NCI-H2081 treated with DMSO at 0.1 percent for 48 hours (cell line): ENCODE results near the gene HIGD1A.

ENCODE experiments used
- DNase-seq: peaks from one replicate; lab custom pipeline; 2025; lab: John Stamatoyannopoulos, UW

The HIGD1A gene

DNA sequence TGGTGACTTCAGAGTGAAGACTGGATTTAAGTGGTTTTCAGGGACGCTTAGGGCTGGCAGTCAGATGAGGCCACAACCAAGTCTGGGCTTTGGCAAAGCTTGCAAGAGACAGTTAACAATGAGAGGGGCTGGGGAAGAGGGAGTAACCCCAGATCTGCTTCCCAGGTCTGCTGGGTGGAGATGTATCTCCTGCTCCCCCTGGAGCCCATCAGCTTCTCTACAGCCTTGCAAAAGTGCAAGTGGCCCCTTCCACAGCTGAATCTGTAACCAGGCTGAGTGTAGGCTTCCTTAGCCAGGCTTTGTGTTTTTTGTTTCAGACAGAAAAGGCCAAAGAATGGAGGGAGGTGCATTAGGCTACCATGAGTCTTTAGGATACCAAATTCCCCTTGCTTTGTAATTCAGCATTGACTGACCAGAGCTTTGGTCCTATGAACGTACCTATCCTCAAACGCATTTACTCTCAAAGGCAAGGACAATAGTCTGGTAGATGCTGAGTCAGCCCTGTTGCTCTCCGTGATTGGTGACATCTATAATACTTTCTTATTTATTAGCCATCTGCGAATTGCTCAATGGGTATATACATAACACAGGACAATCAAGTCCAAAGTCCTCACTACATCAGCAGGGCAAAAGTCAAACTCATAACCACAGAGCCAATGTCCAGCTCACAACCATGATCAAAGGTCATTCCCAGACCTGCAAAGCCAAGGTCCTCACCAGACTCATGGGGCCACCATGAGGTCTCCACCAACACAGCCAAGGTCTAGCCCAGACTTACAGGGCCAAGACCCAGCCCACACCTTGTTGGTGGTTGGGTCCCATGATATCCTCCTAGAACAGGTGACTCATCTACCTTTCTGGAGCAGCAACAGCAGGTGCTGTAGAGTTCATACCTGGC, 48.4 kb downstream of the HIGD1A start:
- DNase-seq: no peak

DNA sequence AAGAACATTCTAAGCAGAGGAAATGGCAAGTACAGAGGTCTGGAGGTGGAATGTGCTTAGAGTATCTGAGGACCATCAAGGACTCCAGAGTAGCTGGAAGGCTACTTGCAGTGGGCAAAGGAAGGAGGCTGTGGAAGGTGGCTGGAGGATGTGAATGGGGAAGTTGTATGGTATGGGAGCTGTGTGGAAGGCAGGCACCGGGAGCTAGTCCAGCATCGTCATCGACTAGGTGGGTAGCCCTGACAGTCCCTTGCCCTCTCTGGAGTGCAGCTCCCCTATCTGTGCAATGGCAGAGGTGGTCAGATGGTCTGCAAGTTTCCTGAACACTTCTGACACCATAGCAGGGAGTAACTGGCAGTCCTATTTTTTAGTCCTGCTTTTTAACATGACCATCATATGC, 50.5 kb downstream of the HIGD1A start:
- DNase-seq: no peak

DNA sequence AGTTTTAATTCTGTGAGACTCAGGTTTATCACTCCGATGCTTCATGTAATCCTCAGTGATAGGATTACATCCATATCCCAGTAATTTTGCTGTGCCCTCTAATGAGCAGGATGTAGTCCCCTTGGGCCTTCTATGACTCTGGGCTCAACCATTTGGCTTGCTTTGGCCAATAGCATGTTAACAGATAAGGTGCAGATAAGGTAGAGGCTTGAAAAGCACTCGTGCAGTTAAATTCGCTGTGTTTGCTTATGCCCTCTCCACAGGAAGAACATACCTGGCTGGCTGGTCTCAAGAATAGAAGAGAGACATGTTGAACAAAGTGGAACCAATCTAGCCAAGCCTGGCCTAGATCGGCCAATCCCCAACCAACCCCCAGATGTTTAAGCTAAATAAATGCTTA, 51.3 kb downstream of the HIGD1A start:
- DNase-seq: no peak

DNA sequence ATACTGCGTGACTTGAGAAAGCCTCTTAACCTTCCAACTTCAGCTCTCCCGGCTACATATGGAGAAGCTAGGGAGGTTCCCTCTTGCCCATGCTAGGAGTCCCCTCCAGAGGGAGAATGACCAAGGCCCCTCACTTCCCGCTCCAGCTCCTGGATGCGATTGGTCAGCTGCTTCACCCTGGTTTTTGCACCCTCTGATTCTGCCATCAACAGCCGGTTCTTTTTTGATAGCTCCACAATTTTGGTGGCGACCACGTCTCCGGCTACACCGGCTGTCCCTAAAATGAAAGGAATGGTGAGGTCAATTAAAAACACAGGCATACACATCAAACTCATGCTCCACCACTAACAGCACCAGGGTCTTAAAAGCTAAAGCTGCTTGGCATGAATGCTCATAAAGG, 51.8 kb downstream of the HIGD1A start:
- no peak for DNase-seq

DNA sequence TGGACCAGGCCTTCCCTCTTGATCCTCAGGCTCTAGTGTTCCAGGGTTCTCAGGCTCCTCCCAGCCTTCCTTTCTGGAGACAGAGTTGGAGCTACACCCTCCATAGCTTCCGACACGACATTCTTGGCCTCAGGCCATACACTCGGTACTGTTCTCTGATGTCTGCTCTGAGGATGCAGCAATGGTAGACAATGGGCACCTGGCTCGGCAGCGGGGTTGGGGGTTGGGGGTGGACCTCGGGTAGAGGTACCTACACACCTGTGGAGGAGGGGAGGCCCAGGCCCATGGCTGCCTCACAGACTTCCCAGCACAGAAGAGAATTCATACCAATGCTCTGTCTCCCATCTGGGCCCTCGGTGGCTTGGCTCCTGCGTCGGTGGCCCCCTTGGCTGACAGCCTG, 52.7 kb downstream of the HIGD1A start:
- DNase-seq: no peak

DNA sequence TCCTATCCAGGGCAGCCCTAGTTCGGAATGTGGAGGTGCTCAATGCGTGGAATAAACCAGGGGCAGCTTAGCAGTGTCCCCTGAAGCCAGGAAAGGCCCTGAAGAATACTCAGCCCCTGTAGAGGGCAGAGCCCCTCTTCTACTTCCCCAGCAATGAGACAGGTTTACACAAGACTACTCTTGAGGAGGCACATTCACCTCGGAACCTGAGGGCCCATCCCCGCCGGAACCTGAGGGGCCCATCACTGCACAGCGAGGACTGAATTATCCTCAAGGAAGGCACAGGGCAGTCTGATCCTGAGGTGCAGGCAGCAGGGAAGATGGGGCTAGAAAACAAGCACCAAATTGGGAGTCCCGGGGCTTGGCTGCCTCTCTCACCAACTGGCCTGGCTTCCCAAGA, 53.5 kb downstream of the HIGD1A start:
- no peak for DNase-seq

DNA sequence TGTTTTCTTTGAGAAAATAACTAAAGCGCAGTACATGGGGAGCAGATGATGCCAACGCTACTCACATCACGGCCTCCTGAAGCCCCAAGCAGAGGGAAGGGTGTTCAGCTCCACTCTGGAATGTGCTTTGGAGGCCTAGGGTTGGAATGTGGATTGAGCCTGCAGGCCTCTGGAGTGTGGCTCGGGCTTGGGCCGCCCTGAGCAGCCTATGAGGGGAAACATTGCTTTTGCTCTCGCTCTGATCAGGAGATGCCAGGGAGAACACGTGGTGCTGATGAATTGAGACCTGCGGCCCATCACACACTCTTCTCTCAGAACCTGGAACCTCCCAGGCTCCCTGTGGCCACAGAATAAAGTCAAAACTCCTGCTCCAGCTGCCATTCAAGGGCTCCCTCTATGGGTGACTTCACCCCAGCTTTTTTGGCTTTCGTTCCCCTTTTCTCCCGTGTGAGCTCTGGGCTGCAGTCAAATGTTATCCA, 54.5 kb downstream of the HIGD1A start:
- no peak for DNase-seq

DNA sequence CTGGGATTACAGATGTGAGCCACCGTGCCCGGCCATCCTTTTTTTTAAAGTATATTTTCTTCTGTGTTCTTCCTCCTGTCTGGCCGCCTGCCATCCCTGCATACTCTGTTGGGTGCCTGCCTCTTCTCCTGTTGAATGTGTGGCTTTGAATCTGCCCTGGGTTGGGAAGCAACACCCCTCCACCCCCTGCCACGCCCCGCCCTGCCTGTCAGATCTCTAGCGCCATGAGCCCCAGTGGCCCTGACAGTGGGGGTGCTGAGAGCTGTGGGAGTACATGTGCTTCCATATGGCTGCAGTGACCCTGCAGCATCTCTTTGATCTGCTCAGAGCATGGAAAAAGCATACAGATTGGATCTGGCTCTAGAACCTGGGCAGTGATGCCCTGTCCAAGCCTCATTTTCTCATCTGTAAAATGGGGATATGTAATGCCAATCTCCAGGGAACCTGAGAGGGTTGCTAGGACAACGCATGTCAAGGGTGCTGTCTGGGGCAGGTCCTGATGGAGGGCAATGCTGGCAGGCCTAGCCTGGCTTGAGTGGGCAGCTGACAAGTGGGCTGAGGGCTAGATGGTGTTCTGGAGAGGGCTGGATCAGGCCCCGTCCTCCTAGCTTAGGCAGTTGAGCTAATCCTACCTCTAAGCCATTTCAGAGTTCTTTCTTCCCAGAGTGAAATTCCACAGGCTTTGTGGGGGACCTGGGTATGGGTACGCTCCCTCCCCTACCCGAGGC, 55.1 kb downstream of the HIGD1A start:
- DNase-seq: no peak

DNA sequence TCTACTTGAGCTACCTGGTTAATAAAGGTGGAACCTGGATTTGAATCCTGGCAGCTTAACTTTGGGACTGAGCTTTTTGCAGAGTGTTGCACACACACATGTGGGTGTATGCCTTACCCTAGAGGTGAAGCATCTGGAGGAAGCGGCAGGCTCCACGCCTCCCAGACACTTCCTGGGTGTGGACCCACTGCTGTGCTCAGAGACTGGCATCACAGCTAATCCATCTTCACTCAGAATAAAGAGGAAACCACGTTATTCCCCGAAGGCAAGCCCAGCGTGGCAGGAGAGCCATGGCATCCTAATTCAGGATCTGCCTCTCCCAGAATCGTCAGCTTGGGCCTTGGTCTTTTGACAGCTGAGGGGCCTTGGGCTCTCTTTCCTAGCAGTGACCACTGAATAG, 56.7 kb downstream of the HIGD1A start:
- DNase-seq: no peak

DNA sequence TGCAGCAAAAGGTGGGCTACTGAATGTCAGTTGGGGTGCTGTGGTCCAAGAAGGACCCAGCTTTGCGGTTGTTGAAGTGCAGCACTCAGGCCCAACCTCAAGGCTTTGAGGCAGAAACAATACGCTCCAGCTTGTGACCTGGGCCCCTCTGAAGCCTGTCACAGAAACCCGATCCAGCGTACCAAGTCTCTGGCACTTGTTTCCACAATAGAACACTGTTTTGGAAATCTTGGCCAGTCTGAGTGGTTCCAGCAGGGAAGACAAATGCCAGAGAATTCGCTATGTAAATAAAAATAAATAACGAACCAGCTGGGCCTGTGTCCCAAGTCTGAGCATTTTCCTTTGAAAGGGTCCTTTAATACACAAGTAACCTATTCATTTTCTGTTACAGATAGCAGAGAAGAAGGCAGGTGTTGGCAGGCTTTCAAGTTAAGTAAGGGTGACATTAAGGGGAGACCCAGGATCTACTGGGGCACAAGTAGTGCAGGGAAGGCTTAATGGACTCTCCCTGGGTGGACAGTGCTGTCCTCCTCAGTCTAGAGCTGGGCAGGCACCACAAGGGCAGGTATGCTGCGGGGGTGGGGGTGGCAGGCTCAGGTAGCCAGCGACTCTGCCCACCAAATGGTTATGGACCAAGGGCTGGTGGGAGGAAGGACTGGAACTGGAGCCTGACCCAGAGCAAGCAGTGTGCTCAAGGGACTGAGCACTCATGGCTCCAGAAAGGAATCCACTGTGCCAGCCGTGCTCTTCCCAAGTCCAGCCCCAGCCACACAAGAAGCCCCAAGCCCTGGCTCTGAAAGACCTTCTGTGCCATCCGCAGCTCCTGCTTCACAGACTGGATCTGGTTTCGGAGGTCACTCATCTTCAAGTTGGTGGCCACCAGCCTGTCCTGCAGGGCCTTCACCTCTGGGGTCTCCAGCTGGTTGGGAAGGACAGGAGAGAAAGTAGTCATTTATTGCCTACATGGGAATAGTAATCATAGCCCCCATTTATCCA, 57.5 kb downstream of the HIGD1A start:
- DNase-seq: no peak

DNA sequence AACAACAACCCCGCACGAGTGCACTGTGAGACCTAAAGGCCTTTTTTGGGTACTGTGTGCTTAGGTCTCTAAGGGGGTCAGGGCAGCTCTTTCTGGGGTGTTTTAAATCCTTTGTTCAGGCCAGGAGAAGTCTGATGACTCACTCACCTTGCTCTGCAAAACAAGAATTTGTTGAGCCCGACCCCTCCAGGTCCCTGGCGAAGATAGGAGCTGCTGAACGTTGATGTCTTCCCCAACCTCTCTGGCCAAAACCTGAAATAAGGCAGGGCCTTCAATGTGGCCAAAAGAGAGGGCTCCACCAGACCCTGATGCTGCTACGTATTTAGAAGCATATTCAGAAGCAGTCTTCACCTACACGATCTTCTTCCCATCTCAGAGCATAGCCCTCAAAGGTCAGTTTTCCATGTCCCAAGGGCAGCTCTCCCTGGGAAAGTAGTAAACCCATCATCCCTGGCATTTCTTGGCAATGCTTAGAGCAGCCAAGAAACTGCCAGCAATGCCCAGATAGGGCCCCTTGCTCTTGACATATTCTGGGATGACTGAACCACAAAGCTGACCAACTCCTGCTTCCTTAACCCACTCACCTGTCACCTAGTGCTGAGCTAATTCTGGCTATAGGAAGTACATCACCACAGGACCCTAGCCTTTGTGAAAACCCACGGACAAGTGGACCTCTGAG, 58.4 kb downstream of the HIGD1A start:
- no peak for DNase-seq

DNA sequence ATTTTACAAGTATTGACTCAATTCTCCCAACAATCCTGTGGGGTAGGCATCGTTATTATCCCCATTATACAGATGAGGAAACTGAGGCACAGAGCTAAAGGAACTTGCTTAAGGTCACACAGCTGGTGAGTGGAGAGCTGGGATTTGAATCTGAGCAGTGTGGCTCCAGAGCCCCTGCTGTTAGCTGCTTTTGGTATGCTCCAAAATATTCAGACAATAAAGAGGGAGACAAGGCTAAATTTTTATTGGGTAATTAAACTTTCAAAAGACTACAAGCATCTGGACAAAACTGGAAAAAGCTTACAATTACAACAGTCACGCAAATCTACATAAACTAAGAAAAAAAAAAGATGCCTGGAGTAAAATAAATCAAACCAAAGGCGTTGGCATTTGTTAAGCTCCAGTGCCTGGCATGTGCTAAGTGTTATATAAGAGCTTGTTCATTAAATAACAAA, 59.0 kb downstream of the HIGD1A start:
- no peak for DNase-seq

DNA sequence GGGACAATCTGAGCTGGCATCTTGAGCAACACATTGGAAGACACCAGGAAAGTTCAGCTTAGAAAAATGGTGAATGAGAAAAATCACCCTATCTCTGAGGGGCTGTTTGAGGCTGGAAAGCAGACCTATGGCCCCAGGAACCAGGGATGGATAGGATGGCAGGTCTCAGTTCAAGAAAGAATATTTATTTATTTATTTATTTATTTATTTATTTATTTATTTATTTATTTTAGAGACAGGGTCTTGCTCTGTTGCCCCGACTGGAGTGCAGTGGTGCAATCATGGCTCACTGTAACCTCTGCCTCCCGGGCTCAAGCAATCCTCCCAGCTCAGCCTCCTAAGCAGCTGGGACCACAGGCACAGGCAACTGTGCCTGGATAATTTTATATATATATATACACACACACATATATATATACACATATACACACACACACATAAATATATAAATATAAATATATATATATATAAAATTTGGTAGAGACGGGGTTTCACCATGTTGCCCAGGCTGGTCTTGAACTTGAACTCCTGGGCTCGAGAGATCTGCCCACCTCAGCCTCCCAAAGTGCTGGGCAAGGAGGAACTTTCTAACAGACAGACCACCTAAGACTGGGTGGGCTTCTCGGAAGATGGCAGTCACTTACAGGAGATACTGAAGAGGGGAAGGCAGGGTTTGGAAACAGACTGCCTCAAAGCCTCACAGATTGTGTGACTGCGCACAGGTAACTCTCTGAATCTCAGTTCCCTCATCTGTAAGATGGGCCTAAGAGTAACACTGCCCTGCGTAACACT, 60.9 kb downstream of the HIGD1A start:
- DNase-seq: no peak

DNA sequence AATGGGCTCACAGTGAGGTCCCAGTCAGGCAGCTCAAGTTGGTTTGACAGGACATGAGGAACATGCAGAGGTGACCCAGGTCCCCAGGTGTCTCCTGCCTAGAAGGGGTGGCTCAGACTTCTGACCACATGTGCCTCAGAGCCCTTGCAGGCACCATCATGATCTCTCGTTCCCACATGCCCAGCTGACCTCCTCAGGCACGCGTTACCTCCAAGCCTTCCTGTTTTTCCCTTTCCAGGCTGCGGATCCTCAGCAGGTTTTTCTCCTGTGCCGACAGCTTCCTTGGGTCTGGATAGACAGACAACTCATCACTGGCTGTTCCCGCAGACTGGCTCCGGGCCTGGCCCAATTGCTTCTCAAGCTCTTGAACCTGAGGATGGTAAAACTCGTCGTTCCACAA, 61.6 kb downstream of the HIGD1A start:
- no peak for DNase-seq

DNA sequence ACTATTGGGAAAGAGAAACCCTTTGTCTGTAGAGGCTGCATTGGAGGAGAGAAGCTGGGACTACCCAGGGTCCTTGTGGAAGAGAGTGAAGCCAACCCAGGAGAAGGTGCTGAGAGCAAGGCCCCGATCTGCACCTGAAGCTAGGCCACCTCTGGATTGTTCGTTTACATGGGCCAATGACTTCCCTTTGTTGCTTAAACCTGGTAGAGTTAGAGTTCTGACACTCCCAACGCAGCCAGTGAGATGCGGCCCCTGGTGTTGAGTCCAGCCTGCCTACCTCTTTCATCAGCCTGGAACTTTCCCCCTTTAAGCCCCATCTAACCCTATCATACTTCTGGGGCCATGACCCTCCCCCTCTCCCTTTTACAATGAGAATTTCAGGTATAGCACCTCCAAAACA, 62.0 kb downstream of the HIGD1A start:
- DNase-seq: no peak

DNA sequence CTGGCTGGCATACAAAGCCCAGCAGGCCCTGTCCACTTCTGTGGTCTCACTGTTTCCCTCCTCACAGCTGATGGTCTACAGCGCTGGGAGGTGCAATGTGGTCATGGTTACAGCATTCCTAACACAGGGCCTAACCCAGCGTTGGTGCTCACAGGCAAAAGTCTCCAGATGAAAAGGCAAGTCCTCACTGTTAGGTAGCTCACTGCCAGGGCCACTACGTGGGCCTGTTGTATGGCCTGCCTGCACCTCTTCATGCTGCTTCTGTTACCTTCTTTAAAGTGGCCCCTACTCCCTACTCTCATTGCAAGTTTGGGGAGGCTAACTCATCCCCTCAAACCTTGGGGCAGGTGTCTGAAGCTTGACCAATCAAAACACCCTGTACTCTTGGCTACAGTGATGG, 62.5 kb downstream of the HIGD1A start:
- DNase-seq: no peak

DNA sequence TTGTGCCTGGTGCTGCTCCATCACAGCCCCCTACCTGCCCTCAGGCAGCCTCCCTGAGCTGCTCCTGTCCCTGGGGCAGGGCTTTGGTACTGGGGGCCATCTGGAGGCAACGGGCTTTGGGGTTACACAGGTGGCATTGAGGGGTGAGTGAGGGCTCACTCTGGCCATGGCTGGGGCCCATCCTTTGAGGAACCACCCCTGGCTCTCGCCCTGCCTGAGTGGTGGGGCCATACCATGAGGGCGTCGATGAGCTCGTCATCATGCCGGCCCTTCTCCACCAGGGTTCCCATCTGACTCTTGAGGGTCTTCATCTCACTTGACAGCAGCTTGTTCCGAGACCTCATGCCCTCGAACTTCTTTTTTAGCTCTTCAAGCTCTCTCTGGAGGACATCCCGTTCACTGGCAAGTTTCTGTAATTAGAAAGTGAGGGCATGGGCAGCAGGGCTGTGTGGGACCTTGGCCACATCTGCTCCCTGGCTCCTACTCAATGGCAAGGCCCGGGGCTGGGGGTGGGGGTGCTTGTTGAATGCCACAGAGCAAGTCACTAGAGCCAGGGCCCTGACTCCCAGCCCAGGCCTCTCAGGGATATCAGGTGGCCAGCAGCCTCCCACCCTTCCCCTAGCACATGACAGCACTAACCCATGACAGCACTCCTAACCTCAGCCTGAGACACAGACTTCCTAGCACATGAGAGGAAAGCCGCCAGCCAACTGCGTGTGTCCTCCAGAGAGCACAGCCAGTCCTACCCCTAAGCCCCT, 64.7 kb downstream of the HIGD1A start:
- no peak for DNase-seq

DNA sequence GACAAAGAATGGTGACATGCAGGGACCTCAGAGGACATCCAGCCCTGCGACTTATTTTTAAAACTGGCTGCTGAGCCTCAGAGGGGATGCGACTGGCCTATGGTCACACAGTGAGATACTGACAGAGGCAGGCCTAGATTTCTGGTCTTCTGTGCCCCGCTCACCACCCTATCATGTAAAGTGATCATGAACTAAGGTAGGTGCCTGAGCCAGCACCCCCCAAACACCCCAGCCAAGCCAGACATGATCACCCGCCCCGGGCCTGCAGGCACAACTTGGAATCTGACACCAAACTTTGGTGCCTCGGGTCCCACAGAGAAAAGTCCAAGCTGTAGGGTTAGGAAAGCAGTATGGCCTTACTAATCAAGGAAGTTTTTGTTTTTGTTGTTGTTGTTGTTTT, 67.8 kb downstream of the HIGD1A start:
- DNase-seq: no peak

DNA sequence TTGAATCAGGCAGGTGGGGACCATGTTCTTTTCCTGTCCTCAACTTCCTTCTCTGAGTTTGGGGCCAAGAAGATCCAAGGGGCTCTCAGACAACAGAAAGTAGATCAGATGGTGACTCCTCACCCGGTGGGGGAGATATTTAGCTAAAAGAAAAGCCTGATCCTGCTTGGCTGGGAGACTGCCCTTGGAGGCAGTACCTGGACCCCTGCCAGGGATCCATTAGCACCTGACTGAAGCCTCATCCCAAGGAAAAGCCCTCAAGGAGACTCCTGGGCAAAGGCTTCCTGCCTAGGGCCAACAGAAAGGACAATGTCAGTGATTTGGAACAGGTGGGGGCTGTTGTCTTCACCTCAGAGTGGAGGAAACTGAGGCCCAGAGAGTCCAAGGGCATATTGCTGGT, 68.2 kb downstream of the HIGD1A start:
- no peak for DNase-seq

DNA sequence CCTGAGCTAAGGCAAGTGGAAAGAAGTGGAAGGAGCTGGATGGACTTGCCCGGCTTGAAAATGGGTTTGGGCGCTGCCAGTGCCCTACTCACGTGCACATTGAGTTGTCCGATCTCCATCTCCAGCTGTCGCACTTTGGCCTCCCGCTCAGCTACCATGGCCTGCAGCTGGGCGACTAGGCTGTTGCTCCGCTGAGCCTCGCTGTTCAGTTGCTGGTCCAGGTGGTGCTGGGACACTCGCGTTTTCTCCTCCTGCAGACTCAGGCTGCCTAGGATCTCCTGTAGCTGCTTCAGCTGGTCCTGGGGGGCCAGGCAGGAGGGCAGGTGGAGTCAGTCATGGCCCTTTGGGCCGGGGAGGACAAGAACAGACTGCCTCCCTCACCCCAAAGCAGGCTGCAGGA, 68.7 kb downstream of the HIGD1A start:
- DNase-seq: no peak
